Kidney glomerular epithelial cell (primary cell): ENCODE results near the gene NRL.
"Not testable (repeated sequence)": the region's sequence is repeated elsewhere in the genome, so short reads cannot be mapped to it uniquely, and the experiment has no call there.

ENCODE experiments used
- DNase-seq: peaks from one replicate; lab custom pipeline; 2025; lab: John Stamatoyannopoulos, UW

Gene NRL

GRCh38 chr14:24051789-24052655 lies 62.7 kb downstream of the NRL start, which contains the start of gene CARMIL3:
Gene CARMIL3, plus strand, starts transcription at chr14:24052009. Its CDS starts 145 bp downstream, at chr14:24052154.
- DNase-seq, result peak; percentile 20

GRCh38 chr14:24051176-24051788 lies 63.5 kb downstream of the NRL start:
- DNase-seq, result no peak

- not testable (repeated sequence) for DNase-seq
Observed at GRCh38 chr14:24050753-24051152, 64.0 kb downstream of the NRL start.

GRCh38 chr14:24049002-24049401 lies 65.7 kb downstream of the NRL start:
- not testable (repeated sequence) for DNase-seq

GRCh38 chr14:24042746-24043145 lies 72.0 kb downstream of the NRL start:
- no peak for DNase-seq

GRCh38 chr14:24040692-24041091 lies 74.1 kb downstream of the NRL start:
- no peak for DNase-seq

- DNase-seq, result no peak
Observed at GRCh38 chr14:24038686-24039085, 76.1 kb downstream of the NRL start.

- no peak for DNase-seq
Observed at GRCh38 chr14:24037658-24038037, 77.1 kb downstream of the NRL start.

- DNase-seq, result not testable (repeated sequence)
Observed at GRCh38 chr14:24036963-24037657, 77.6 kb downstream of the NRL start.

- DNase-seq, result peak; percentile 59
Observed at GRCh38 chr14:24036169-24036962, 78.4 kb downstream of the NRL start.

- not testable (repeated sequence) for DNase-seq
Observed at GRCh38 chr14:24035769-24036168, 79.0 kb downstream of the NRL start.

- peak; percentile 30 for DNase-seq
Observed at GRCh38 chr14:24032727-24033418, 81.9 kb downstream of the NRL start.

GRCh38 chr14:24031331-24031730 lies 83.4 kb downstream of the NRL start:
- DNase-seq, result not testable (repeated sequence)

- not testable (repeated sequence) for DNase-seq
Observed at GRCh38 chr14:24029687-24030086, 85.1 kb downstream of the NRL start.
